HG03469 (cell line): ENCODE measurements around the gene NCOA3.
"Not testable (repeated sequence)": the region's sequence is repeated elsewhere in the genome, so short reads cannot be mapped to it uniquely, and the experiment has no call there.

Source experiments
- ATAC-seq: cut with Tn5 transposase; IDR thresholded peaks from one replicate; pipeline ENCODE4 v1.9.1; 2021; ENCODE audit warnings: mild to moderate bottlenecking, moderate library complexity, moderate number of reproducible peaks; ENCODE audit not compliant: unreplicated experiment

Gene NCOA3

DNA sequence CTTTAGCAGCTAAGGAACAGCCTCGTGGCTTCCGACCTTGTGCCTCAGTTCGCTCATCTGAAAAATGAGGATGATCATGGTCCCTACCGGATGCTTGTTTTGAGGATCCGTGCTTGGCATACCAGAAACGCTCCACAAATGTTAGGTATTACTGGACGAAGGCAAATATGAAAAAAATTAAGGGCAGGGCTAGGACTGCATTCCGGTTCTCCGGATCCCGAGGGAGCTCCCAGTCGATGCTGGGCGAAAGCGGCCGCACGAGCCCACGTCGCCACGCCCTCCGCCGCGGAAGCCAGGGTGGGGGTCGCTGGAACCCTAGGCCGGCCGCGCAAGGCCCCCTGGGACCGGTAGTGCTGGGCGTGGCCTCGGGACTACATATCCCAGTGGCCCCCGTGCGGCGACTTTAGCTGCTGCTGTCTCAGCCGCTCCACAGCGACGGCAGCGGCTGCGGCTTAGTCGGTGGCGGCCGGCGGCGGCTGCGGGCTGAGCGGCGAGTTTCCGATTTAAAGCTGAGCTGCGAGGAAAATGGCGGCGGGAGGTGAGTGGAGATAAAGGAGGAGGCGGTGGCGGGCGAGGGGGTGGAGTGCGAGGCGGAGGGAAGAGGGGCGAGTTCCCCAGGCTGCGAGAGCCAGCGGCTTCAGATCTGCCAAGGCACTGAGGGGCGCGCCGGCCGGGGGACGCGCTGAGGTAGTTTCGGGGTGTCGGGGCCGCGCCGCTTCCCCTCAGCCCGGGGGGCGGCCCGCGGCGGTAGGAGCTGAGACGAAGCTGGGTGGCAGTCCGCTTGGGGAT, at the start of gene NCOA3:
NCOA3 (plus strand) TSS at position 406 of the 789 bp plus-strand sequence. CDS start 120,361 bp downstream, outside the sequence.
- ATAC-seq = peak; percentile 40

DNA sequence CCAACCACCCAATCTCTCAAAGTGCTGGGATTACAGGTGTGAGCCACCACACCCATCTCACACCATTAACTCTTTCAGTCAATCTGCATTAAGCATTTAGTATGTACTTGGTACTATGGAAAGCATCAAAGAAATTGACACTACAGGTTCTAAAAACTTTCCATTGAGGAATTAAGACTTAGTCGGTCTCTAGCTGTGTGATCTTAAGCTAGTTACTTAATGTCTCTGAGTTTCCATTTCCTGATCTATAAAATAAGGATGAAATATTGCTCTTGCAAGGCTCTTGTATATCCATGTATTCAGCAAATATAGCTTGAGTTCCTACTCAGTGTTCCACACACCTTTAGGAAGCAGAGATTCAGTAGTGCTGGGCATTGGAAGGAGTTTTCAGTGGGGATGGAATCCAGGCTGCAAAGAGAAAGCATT, 48.9 kb upstream of the NCOA3 start:
- ATAC-seq = no peak

DNA sequence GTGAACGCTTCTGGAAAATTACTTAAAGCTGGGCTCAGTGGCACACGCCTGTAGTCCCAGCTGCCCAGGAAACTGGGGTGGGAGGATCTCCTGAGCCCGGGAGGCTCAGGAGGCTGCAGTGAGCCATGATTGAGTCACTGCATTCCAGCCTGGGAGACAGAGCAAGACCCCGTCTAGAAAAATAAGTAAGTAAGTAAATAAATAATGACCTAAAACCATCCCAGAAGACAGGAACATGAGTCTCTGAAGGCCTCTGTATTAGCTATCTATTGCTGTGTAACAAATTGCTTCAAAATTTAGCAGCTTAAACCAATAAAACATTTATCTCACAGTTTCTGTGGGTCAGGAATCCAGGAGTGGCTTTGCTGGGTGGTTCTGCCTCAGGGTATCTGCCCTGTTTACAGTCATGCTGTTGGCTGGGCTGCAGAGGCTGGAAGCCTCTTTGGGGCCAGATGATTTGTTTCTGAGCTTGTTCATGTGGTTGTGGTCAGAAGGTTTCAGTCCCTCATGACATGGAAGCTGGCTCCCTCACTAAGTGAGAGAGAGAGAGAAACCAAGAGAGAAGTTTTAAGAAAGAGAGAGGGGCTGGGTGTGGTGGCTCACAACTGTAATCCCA, 48.4 kb upstream of the NCOA3 start:
- peak; percentile 78 for ATAC-seq

DNA sequence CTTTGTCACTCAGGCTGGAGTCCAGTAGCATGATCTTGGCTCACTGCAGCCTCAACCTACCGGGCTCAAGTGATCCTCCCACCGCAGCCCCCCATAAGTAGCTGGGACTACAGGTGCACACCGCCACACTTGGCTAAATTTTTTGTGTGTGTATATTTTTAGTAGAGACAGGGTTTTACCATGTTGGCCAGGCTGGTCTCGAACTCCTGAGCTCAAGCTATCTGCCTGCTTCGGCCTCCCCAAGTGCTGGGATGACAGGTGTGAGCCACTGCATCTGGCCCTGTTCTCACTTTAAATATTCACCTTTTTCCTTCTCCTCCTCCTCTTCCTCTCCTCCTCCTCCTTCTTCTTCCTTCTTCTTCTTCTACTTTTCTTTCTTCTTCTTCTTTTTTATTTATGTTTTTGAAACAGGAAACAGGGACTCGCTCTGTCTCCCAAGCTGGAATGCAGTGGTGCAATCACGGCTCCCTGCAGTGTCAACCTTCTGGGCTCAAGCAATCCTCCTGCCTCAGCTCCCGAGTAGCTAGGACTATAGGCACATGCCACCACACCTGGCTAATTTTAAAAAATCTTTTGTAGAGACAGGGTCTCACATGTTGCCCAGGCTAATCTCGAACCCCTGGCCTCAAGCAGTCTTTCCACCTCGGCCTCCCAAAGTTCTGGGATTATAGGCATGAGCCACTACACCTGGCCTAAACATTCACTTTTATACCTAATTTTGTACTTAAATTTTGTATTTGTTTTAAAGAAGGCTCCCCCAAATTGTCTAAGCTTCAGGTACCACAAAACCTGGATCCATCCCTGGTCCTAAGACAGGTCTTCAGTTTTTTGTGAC, 47.2 kb upstream of the NCOA3 start:
- ATAC-seq = no peak

DNA sequence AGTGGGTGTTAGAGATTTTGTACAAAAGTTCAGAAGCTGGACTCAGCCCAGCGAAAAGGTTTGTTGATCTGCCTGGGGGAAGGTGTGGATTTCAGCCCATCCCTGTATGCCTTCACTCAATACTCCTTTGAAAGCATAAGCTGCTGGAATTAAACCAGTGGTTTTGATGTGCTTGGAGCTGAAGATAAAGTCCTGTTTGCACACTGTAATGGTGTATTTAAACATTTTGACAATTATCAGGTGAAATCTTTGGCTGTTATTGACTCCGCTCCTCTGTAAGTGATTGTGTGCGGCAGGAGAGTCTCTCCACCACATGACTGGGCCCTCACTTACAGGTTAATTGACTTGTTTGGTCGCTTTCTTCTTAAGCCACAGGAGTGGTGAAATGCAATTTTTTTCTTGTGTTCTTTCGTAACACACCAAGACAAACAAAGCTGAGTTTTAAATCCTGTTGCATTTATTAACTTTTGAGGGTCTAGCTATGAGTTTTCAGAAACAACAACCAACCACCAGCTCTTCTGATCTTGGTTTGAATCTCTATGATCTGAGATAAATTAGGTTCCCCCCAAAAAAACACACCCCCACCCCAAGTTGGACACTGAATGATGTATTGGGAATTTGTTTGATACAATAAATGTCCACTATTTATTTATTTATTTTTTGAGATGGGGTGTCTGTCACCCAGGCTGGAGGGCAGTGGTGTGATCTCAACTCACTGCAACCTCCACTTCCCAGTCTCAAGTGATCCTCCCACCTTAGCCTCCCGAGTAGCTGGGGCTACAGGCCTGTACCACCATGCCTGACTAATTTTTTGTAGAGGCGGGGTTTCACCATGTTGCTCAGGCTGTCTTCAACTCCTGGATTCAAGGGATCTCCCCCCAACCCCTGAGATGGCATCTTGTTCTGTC, 46.3 kb upstream of the NCOA3 start:
- no peak for ATAC-seq

DNA sequence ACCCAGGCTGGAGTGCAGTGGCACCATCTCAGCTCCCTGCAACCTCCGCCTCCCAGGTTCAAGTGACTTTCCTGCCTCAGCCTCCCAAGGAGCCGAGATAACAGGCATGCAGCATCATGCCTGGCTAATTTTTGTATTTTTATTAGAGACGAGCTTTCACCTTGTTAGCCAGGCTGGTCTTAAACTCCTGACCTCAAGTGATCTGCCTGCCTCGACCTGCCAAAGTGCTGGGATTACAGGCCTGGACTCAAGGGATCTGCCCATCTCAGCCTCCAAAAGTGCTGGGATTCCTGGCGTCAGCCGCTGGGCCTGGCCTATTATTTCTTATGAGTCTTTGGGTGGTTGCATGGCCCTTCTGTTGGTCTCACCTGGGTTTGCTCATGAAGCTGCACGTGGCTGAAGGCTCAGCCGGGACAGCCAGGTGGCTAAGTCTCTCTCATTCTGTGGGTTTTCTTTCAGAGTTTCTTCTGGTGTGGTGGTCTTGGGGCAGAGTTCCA, 45.6 kb upstream of the NCOA3 start:
- no peak for ATAC-seq

DNA sequence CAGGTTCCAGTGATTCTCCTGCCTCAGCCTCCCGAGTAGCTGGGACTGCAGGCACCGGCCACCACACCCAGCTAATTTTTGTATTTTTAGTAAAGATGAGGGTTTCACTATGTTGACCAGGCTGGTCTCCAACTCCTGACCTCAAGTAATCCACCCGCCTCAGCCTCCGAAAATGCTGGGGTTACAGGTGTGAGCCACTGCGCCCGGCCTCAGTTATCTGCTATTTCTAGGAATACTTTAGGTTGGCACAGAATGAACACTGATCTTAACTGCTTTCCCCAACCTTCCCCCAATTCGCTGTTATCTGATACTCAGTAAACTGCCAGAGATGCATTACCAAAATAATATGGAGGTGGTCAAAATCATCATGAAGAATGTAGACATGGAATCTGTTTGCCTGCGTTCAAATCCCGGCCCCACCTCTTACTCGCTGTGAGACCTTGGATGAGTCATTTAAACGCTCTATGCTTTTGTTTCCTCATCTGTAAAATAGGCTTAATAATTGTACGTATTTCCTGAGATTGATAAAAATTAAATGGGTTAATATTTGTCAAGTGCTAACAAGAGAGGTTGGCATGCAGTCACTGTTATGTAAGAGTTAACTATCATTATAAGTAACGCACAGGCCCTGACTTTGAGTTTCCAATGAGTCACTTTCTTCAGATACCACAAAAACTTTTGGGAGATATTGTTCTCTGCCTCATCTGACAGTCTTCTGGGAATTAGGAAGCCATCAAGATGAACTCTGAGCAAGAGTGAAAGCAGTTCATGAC, 44.5 kb upstream of the NCOA3 start:
- no peak for ATAC-seq

DNA sequence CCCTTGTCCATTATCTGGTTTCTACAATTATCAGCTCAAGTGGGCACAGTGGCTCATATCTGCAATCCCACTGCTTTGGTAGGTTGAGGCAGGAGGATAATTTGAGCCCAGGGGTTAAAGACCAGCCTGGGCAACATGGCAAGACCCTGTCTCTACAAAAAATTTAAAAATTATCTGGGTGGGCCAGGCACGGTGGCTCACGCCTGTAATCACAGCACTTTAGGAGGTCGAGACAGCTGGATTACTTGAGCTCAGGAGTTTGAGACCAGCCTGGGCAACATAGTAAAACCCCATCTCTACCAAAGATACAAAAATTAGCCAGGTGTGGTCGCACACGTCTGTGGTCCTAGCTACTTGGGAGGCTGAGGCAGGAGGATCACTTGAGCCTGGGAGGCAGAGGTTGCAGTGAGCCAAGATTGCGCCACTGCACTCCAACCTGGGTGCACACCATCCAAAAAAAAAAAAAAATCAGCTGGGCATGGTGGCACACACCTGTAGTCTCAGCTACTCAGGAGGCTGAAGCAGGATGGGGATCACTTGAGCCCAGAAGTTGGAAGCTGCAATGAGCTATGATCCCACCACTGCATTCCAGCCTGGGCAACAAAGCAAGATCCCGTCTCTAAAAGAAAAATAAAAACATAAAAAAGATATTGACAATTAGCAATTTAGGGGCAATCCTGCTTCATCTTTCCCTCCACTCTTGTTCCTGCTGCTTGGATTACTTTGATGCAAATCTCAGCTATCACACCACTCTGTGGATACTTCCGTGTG, 43.2 kb upstream of the NCOA3 start:
- ATAC-seq = not testable (repeated sequence)

DNA sequence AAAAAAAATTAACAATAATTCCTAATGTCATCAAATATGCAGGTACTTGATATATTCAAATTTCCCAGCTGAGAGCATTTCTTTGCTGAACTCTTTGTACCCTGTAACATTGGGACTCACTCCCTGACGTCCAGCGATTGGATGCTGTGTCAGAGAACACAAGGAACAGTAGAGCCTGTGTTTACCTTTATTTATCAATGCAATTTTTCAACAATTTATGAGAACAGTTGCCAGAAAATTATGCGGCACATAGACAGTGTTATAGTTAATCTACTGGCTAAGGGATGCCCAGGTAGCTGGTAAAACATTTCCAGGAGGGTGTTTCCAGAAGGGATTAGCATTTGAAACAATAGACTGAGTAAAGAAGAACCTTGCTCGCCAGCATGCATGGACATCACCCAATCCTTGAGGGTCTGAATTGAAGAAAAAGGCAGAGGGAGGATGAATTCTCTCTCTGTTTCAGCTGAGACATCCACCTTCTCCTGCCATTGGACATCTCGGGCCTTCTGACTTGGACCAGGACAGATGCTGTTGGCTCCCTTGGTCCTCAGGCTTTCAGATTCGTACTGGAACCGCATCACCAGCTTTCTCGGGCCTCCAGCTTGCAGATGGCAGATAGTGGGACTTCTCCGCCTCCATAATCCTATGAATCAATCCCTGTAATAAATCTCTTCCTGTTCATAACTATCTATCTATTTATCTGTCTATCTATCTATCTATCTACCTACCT, 42.2 kb upstream of the NCOA3 start:
- no peak for ATAC-seq

DNA sequence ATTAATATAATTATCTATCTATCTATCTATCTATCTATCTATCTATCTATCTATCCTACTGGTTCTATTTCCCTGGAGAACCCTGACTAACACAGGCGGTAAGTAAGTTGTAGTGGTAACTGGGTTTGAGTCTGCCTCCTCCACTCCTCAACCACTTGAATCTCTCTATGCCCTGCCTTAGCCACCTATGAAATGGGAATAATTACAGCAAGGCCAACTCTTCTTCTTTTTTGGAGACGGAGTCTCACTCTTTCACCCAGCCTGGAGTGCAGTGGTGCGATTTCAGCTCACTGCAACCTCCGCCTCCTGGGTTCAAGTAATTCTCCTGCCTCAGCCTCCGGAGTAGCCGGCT, 41.0 kb upstream of the NCOA3 start:
- not testable (repeated sequence) for ATAC-seq

DNA sequence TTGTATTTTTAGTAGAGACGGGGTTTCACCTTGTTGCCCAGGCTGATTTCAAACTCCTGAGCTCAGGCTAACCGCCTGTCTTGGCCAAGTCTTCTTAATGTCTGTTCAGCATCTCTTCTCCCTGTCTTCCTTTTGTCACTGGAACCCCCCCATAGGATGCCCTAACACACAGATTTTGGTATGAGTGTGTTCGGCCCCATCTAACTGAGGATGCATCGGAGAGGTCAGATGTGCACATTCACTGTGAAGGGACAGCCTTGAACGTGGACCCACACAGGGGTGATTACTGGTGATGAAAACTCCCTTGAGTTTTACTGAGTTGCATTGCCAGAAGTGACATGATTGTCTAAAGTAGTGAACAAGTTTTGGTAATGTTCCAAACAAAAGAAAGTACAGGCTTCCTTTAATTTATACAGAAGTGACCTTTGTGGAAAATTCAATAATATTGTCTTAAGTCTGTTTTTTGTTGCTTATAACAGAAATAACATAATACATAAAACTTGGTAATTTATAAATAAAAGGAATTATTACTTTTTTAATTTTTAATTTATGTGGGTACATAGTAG, 40.5 kb upstream of the NCOA3 start:
- ATAC-seq = no peak

DNA sequence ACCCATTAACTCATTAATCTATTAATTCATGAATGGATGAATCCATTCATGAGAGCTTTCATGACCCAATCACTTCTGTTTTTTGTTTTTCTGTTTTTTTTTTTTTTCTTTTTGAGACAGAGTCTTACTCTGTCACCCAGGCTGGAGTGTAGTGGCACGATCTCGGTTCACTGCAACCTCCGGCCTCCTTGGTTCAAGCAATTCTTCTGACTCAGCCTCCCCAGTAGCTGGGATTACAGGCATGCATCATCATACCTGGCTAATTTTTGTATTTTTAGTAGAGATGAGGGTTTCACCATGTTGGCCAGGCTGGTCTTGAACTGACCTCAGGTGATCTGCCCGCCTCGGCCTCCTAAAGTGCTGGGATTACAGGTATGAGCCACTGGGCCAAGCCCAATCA, 39.8 kb upstream of the NCOA3 start:
- ATAC-seq = not testable (repeated sequence)

DNA sequence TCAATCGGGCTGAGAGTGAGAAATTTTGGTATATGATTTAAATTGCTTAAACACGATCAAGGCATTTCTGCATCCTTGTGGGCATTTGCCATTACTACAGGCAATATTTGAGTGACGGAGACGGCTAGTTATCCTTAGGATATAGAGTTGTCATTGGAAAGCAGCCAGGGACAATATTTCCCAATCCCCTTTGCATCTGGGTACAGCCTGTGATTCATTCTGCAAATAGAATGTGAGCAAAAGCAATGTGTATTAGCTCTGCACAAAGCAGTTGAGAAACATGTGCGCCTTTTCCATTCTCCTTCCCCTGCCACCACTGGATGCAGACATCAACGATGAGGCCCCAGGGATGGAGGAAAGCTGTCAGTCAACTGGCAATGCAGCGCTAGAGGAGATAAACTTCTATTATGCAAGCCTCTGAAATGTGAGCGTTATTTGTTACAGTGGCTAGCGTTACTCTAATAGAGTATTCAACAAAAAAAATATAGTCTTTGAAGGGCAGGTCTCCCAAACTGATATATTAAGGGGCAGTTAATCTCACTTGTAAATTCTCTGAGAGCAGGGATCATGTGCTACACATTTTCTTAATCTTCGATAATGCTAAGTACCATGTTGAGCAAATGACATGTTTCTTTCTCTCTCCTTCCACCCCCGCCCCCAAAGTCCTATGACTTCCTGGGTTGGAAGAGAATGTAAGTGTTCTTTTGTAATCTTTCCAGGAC, 37.1 kb upstream of the NCOA3 start:
- no peak for ATAC-seq

DNA sequence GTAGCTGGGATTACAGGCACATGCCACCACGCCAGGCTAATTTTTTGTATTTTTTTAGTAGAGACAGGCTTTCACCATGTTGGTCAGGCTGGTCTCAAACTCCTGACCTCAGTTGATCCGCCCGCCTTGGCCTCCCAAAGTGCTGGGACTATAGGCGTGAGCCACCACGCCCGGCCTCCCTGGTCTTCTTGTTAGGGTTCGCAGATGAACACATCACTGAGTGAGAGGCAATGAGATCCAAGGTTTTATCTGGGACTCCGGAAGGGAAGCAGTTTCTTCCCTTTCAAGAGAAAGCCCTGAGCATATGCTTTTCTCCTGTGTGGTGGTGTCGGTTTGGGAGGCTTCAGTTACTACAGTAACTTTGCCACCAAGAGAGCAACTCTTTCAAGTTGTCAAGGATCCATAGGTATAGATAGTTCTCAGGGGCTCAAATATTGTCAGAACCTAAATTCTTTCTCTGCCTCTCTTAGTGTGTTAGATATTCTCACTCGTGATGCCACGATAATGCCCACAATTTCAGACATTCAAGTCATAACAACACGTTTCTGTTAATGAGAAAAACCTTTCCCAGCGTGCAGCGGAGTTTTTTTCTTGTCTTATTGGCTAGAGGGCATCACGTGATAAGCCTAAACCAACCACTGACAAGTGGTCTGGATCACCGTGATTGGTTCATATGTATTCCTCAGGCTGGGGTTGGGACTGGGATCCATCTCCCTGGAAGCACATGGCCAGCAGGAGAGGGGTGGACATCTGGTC, 36.2 kb upstream of the NCOA3 start:
- ATAC-seq = no peak

DNA sequence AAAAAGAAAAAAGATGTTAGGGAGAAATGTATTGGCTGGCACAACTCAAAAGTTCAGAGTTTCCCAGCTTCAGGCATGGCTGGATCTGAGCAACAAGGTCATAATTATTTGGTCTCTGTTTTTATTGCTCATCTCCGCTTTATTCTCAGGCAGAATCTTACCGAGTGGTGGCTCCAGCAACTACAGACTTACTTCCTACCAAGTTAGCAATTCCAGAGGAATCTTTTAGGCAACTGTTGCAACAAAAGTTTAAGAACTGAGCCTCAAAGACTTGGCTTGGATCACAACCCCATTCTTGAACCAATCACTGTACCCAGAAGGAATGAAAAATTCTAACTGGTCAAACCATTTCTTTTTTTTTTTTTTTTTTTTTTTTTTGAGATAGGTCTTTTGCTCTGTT, 35.5 kb upstream of the NCOA3 start:
- no peak for ATAC-seq

DNA sequence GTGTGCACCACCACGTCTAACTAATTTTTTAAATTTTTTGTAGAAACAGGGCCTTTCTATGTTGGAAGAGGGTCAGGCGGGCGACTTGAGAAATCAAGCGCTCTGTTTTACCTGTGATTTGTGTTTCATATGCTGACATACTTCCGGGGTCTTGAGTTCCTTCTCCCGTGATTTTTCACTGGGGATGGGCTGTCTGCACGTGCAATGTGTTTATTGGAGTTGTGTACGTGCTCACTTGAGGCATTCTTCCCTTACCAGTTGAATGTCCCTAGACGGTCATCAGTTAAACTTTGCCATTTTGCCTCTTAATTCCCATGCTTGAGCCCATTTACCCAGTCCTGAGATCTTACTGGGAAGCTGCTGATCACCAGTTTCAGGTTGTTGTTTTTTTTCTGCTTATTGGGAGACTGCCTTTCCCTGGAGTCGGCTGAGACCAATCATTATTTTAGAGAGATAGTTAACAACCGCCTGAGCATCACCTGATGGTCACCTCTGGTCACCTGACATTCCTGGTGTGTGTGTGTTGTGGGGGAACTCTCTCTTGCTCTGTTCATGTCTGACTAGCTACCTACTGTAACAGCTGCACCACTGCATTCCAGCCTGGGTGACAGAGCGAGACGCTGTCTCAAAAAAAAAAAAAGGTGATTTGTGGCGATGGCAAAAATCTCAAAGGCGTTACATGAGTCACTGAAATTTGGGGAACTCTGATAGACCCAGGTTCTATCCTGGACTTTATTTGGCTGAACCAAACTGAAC, 34.8 kb upstream of the NCOA3 start:
- ATAC-seq = no peak
